OCI-LY7 (cell line): ENCODE measurements around the gene KCNE4. TPM values are rescaled to one million over a fixed set of nuclear protein-coding genes. Genes with fewer than 3 reads are reported as not detected.

Experiments used
- BruUV-seq: library from RNA; stranded (reverse); fragments of 400-500 nt; replicated peaks from 2 replicates; lab custom pipeline; 2021; lab: Mats Ljungman, UMichigan
- CTCF ChIA-PET: fragments of 300-600 bp; sonication (Branson Sonifier 250); formaldehyde crosslinking; loops from one replicate; lab custom pipeline; 2022; ENCODE audit warnings: antibody characterized with exemption; ENCODE audit not compliant: unreplicated experiment; lab: Charles Lee
- POLR2A ChIA-PET: fragments of 300-600 bp; sonication (Branson Sonifier 250); formaldehyde crosslinking; loops from one replicate; lab custom pipeline; 2022; ENCODE audit warnings: antibody characterized with exemption; lab: Charles Lee
- DNase-seq: peaks from one replicate; pipeline ENCODE4 v3.0.0-alpha.2; 2015; ENCODE audit warnings: low spot score
- H2AFZ ChIP-seq: fragments of 200-600 bp; sonication (generic), shearing (Covaris generic); 2 replicates; pipeline ENCODE4 v1.6.1; 2014; ENCODE audit warnings: mild to moderate bottlenecking, antibody characterized with exemption, low read length, moderate library complexity
- H3K27ac ChIP-seq: fragments of 200-600 bp; sonication (generic); 2 replicates; pipeline ENCODE4 v1.5.1; 2014; ENCODE audit warnings: mixed run types, low read depth, mild to moderate bottlenecking, moderate library complexity, low read length, inconsistent platforms; ENCODE audit not compliant: poor library complexity, severe bottlenecking
- H3K36me3 ChIP-seq: fragments of 200-600 bp; sonication (generic); 2 replicates; pipeline ENCODE4 v1.6.1; 2014; ENCODE audit warnings: mild to moderate bottlenecking, antibody characterized with exemption, low read length, moderate library complexity, mixed read lengths; ENCODE audit not compliant: insufficient read depth
- H3K4me1 ChIP-seq: fragments of 200-600 bp; sonication (generic); 2 replicates; pipeline ENCODE4 v1.5.1; 2014; ENCODE audit warnings: mild to moderate bottlenecking, low read length; ENCODE audit not compliant: insufficient read depth, poor library complexity, severe bottlenecking
- H3K4me2 ChIP-seq: fragments of 200-600 bp; sonication (generic); 2 replicates; pipeline ENCODE4 v1.6.1; 2014; ENCODE audit warnings: mild to moderate bottlenecking, low read length
- H3K4me3 ChIP-seq: fragments of 200-600 bp; sonication (generic); 2 replicates; pipeline ENCODE4 v1.5.1; 2014; ENCODE audit warnings: mild to moderate bottlenecking, low read depth, low read length; ENCODE audit not compliant: poor library complexity, severe bottlenecking
- H3K79me2 ChIP-seq: fragments of 200-600 bp; sonication (generic); 2 replicates; pipeline ENCODE4 v1.6.1; 2016; ENCODE audit warnings: low read depth, mild to moderate bottlenecking, low read length, moderate library complexity, mixed read lengths; ENCODE audit not compliant: insufficient read depth
- H3K9me2 ChIP-seq: fragments of 200-600 bp; sonication (generic); 2 replicates; pipeline ENCODE4 v1.6.1; 2016; ENCODE audit warnings: mild to moderate bottlenecking, low read length, mixed read lengths; ENCODE audit not compliant: insufficient read depth
- H3K9me3 ChIP-seq: fragments of 200-600 bp; sonication (generic); 2 replicates; pipeline ENCODE4 v1.6.1; 2014; ENCODE audit warnings: mild to moderate bottlenecking, mixed run types, low read length, mixed read lengths
- H4K20me1 ChIP-seq: fragments of 200-600 bp; sonication (generic); 2 replicates; pipeline ENCODE4 v1.6.1; 2014; ENCODE audit warnings: mild to moderate bottlenecking, antibody characterized with exemption, low read length, moderate library complexity, mixed read lengths; ENCODE audit not compliant: insufficient read depth
- CTCF ChIP-seq: fragments of 200-600 bp; sonication (generic); conservative IDR thresholded peaks from 2 replicates; pipeline ENCODE4 v1.5.1; 2014; ENCODE audit warnings: mild to moderate bottlenecking, antibody characterized with exemption, low read length, moderate library complexity, mixed read lengths
- EZH2phosphoT487 ChIP-seq: fragments of 200-600 bp; sonication (generic); IDR thresholded peaks from 2 replicates; pipeline ENCODE4 v1.6.1; 2018; ENCODE audit warnings: low read depth, borderline replicate concordance, mild to moderate bottlenecking, mixed run types, antibody characterized with exemption, low read length, moderate library complexity, mixed read lengths
- intact Hi-C: fragments of 100-400 bp; cut with micrococcal nuclease; formaldehyde crosslinking; loops from one replicate; pipeline ENCODE4 v1.10.0; 2022; ENCODE audit not compliant: unreplicated experiment
- total RNA-seq, 2 experiments: library from RNA; depleted of rRNA in 1 of 2; stranded (reverse); fragments of >200 nt in 1 of 2; shearing (Covaris generic) in 1 of 2; gene quantifications; 2 replicates each; pipeline ENCODE4 v1.2.3, GENCODE V29; 2014 to 2022

Gene KCNE4
- total RNA-seq, 2 experiments from 2014 or later, result not detected

- BruUV-seq, result no TSS peak
- Histone ChIP-seq H4K20me1 (no peaks in the 10 kb centered on the region), H3K4me2 (no peak overlapping the region), H3K9me2 (no peaks in the 10 kb centered on the region), H3K4me3 (no peak overlapping the region), H3K79me2 (no peaks in the 10 kb centered on the region), H2AFZ (no peak overlapping the region), H3K36me3 (no peaks in the 10 kb centered on the region), H3K9me3 (no peaks in the 10 kb centered on the region), H3K27ac (no peak overlapping the region), H3K4me1 (no peaks in the 10 kb centered on the region)
- CTCF ChIA-PET, result no interaction called here
- DNase-seq, result no peak
- POLR2A ChIA-PET, result no interaction called here
- TF ChIP-seq EZH2phosphoT487, result no peak
- TF ChIP-seq CTCF, result no peak
- intact Hi-C loops, result no loop called here
Measured at GRCh38 chr2:223034221-223034975, 17.6 kb upstream of the KCNE4 start.

DNA sequence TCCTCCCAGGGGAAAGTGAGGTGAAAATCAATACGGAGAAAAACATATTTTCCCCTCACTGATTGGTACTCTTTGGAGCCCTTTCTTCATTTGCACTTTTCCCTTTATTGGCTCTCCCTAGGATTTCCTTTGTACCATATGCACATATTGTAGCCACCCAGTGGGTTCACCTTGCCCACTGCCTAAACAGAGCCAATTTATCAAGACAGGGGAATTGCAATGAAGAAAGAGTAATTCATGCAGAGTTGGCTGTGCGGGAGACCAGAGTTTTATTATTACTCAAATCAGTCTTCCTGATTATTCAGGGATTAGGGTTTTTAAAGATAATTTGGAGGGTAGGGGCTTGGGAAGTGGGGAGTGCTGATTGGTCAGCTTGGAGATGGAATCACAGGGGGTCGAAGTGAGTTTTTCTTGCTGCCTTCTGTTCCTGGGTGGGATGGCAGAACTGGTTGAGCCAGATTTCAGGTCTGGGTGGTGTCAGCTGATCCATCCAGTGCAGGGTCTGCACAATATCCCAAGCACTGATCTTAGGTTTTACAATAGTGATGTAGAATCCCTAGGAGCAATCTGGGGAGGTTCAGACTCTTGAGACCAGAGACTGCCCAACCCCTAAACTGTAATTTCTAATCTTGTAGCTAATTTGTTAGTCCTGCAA, 15.1 kb upstream of the KCNE4 start:
- Histone ChIP-seq H3K36me3 (no peaks in the 10 kb centered on the region), H3K79me2 (no peaks in the 10 kb centered on the region), H2AFZ (no peak overlapping the region), H4K20me1 (no peaks in the 10 kb centered on the region), H3K4me3 (no peak overlapping the region), H3K4me2 (no peak overlapping the region), H3K4me1 (no peaks in the 10 kb centered on the region), H3K9me3 (no peaks in the 10 kb centered on the region), H3K9me2 (no peaks in the 10 kb centered on the region), H3K27ac (no peak overlapping the region)
- BruUV-seq, result no TSS peak
- TF ChIP-seq CTCF, result no peak
- no peak for TF ChIP-seq EZH2phosphoT487
- intact Hi-C loops, result no loop called here
- no peak for DNase-seq
- POLR2A ChIA-PET, result no interaction called here
- CTCF ChIA-PET, result no interaction called here

DNA sequence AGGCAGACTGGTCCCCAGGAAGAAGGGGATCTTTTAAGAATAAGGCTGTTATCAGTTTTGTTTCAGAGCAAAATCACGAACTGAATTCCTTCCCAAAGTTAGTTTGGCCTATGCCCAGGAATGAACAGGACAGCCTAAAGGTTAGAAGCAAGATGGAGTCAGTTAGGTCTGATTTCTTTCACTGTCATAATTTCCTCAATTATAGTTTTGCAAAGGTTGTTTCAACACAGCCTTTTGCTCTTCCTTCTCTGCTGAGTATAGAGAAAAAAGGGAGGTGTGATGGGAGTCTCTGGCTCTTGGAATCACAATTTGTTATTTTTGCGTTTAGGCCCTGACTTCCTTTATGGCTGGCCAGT, 14.6 kb upstream of the KCNE4 start:
- DNase-seq, result no peak
- CTCF ChIA-PET, result no interaction called here
- Histone ChIP-seq H4K20me1 (no peaks in the 10 kb centered on the region), H3K4me2 (no peak overlapping the region), H2AFZ (no peak overlapping the region), H3K9me3 (no peaks in the 10 kb centered on the region), H3K27ac (no peak overlapping the region), H3K9me2 (no peaks in the 10 kb centered on the region), H3K4me3 (no peak overlapping the region), H3K79me2 (no peaks in the 10 kb centered on the region), H3K36me3 (no peaks in the 10 kb centered on the region), H3K4me1 (no peaks in the 10 kb centered on the region)
- POLR2A ChIA-PET, result interaction anchor here (0.8 kb wide), 1 partner anchor 11 kb away, joined by 3 read pairs; no protein-coding TSS in a partner anchor
- BruUV-seq, result no TSS peak
- no peak for TF ChIP-seq CTCF
- no peak for TF ChIP-seq EZH2phosphoT487
- intact Hi-C loops, result no loop called here
